Limb (tissue), 2 donors: ENCODE data around the gene ANKRD12.

ENCODE experiments used
- DNase-seq, 2 donors: peaks; one replicate each; pipeline ENCODE4 v3.0.0-alpha.2; 2016; ENCODE audit errors: extremely low spot score in 2 of 2

Gene ANKRD12

GRCh38 chr18:9290156-9290555, 153.6 kb downstream of the ANKRD12 start:
- no peak for DNase-seq

GRCh38 chr18:9292047-9292446, 155.5 kb downstream of the ANKRD12 start:
- no peak for DNase-seq

- DNase-seq: no peak
Observed at GRCh38 chr18:9293948-9294347, 157.4 kb downstream of the ANKRD12 start.

GRCh38 chr18:9296233-9297006, 159.8 kb downstream of the ANKRD12 start:
- DNase-seq: no peak

GRCh38 chr18:9297007-9297393, 160.4 kb downstream of the ANKRD12 start:
- no peak for DNase-seq

GRCh38 chr18:9304388-9305070, 167.9 kb downstream of the ANKRD12 start:
- no peak for DNase-seq

- DNase-seq: no peak
Observed at GRCh38 chr18:9319333-9319732, 182.8 kb downstream of the ANKRD12 start.

- DNase-seq: peak in 1 of 2 donors; percentile 24
Observed at GRCh38 chr18:9321017-9321452, 184.5 kb downstream of the ANKRD12 start.

- no peak for DNase-seq
Observed at GRCh38 chr18:9321736-9322135, 185.2 kb downstream of the ANKRD12 start.

- no peak for DNase-seq
Observed at GRCh38 chr18:9322744-9323143, 186.2 kb downstream of the ANKRD12 start.

GRCh38 chr18:9323750-9324445, 187.3 kb downstream of the ANKRD12 start:
- no peak for DNase-seq

GRCh38 chr18:9325716-9326115, 189.1 kb downstream of the ANKRD12 start:
- no peak for DNase-seq

- DNase-seq: no peak
Observed at GRCh38 chr18:9328776-9329175, 192.2 kb downstream of the ANKRD12 start.

GRCh38 chr18:9329471-9329870, 192.9 kb downstream of the ANKRD12 start:
- DNase-seq: no peak

GRCh38 chr18:9330419-9330818, 193.8 kb downstream of the ANKRD12 start:
- DNase-seq: no peak

GRCh38 chr18:9333441-9334328, 197.1 kb downstream of the ANKRD12 start:
- DNase-seq: no peak

- peak; percentile 96 to 99 for DNase-seq
Observed at GRCh38 chr18:9334329-9334972, 197.9 kb downstream of the ANKRD12 start, which contains the start of gene TWSG1. TSS of gene TWSG1 (plus strand) at chr18:9334773. CDS start at chr18:9337230, 2,457 bp downstream.

GRCh38 chr18:9334973-9335696, 198.6 kb downstream of the ANKRD12 start:
- DNase-seq: peak in 1 of 2 donors; percentile 21
